ENCODE measurements around the gene EFCAB11.
A peak's percentile ranks its signal among the peaks of the same experiment; 100 is the strongest.

Gene EFCAB11

GRCh38 chr14:89811954-89812575 is 142.5 kb downstream of the EFCAB11 start:
- no peak for DNase-seq (ENCODE audit: low spot score)

GRCh38 chr14:89810101-89810500 is 144.4 kb downstream of the EFCAB11 start:
- no peak for DNase-seq (ENCODE audit: low spot score)

GRCh38 chr14:89807892-89808291 is 146.6 kb downstream of the EFCAB11 start:
- no peak for DNase-seq (ENCODE audit: low spot score)

GRCh38 chr14:89807151-89807550 is 147.4 kb downstream of the EFCAB11 start:
- no peak for DNase-seq (ENCODE audit: low spot score)

- DNase-seq (ENCODE audit: low spot score), result no peak
These were observed 148.1 kb downstream of the EFCAB11 start for GRCh38 chr14:89806451-89806850.

- no peak for DNase-seq (ENCODE audit: low spot score)
These were observed 149.0 kb downstream of the EFCAB11 start for GRCh38 chr14:89805501-89805900.

GRCh38 chr14:89803542-89803941 is 151.0 kb downstream of the EFCAB11 start:
- DNase-seq (ENCODE audit: low spot score), result no peak

GRCh38 chr14:89801136-89801535 is 153.4 kb downstream of the EFCAB11 start:
- DNase-seq (ENCODE audit: low spot score), result no peak

- DNase-seq (ENCODE audit: low spot score), result no peak
These were observed 156.2 kb downstream of the EFCAB11 start for GRCh38 chr14:89798212-89798773.

GRCh38 chr14:89797148-89797547 is 157.4 kb downstream of the EFCAB11 start:
- DNase-seq (ENCODE audit: low spot score), result no peak

- DNase-seq (ENCODE audit: low spot score), result no peak
These were observed 160.4 kb downstream of the EFCAB11 start for GRCh38 chr14:89794096-89794495.

GRCh38 chr14:89793367-89793716 is 161.2 kb downstream of the EFCAB11 start:
- DNase-seq (ENCODE audit: low spot score), result no peak

- no peak for DNase-seq (ENCODE audit: low spot score)
These were observed 161.8 kb downstream of the EFCAB11 start for GRCh38 chr14:89792489-89793366.

GRCh38 chr14:89787525-89787924 is 167.0 kb downstream of the EFCAB11 start:
- DNase-seq (ENCODE audit: low spot score), result no peak

GRCh38 chr14:89781046-89781445 is 173.5 kb downstream of the EFCAB11 start:
- no peak for DNase-seq (ENCODE audit: low spot score)

- DNase-seq (ENCODE audit: low spot score), result no peak
These were observed 174.8 kb downstream of the EFCAB11 start for GRCh38 chr14:89779707-89780106.

- no peak for DNase-seq (ENCODE audit: low spot score)
These were observed 178.6 kb downstream of the EFCAB11 start for GRCh38 chr14:89775946-89776345.

- no peak for DNase-seq (ENCODE audit: low spot score)
These were observed 179.4 kb downstream of the EFCAB11 start for GRCh38 chr14:89775151-89775550.

- peak; percentile 48 for DNase-seq (ENCODE audit: low spot score)
These were observed 180.8 kb downstream of the EFCAB11 start for GRCh38 chr14:89773644-89774316.

- DNase-seq (ENCODE audit: low spot score), result no peak
These were observed 181.4 kb downstream of the EFCAB11 start for GRCh38 chr14:89773151-89773550.

GRCh38 chr14:89771251-89771650 is 183.3 kb downstream of the EFCAB11 start:
- DNase-seq (ENCODE audit: low spot score), result no peak

- DNase-seq (ENCODE audit: low spot score), result peak; percentile 71
These were observed 186.7 kb downstream of the EFCAB11 start for GRCh38 chr14:89767861-89768268.

GRCh38 chr14:89767131-89767530 is 187.4 kb downstream of the EFCAB11 start:
- DNase-seq (ENCODE audit: low spot score), result no peak

Measured in activated CD4-positive, alpha-beta T cell treated with anti-CD3 and anti-CD28 coated beads, Interleukin-2, Interleukin-4, amounts not matched to agents 100 ng/mL and 50 ng/mL, durations not matched to agents 16 hours and 8 hours (primary cell).